Dendritic cell treated with granulocyte-macrophage colony-stimulating factor and Interleukin-4, amounts not matched to agents 40 ng/mL and 50 ng/mL, for 4 days (primary cell): ENCODE results near the gene ZNF711.
"Not testable (repeated sequence)": the region's sequence is repeated elsewhere in the genome, so short reads cannot be mapped to it uniquely, and the experiment has no call there.

Experiments used
- H3K27ac Mint-ChIP-seq: one replicate; pipeline ENCODE4 v1.8.0; 2022; ENCODE audit warnings: mild to moderate bottlenecking, mixed read lengths
- H3K27me3 Mint-ChIP-seq: one replicate; pipeline ENCODE4 v1.8.0; 2022; ENCODE audit warnings: mild to moderate bottlenecking, mixed read lengths
- H3K36me3 Mint-ChIP-seq: one replicate; pipeline ENCODE4 v1.8.0; 2022; ENCODE audit warnings: low read depth, mixed read lengths
- H3K4me1 Mint-ChIP-seq: one replicate; pipeline ENCODE4 v1.8.0; 2022; ENCODE audit warnings: low read depth, mixed read lengths
- H3K4me3 Mint-ChIP-seq: one replicate; pipeline ENCODE4 v1.8.0; 2022; ENCODE audit warnings: mild to moderate bottlenecking, moderate library complexity, mixed read lengths
- H3K9me3 Mint-ChIP-seq: one replicate; pipeline ENCODE4 v1.8.0; 2022; ENCODE audit warnings: mixed read lengths
- intact Hi-C: fragments of 100-400 bp; cut with micrococcal nuclease; formaldehyde crosslinking; loops from one replicate; pipeline ENCODE4 v1.15.0; 2022

ZNF711 gene

GRCh38 chrX:85311348-85311747 lies 67.6 kb downstream of the ZNF711 start:
- H3K27ac Mint-ChIP-seq, H3K27me3 Mint-ChIP-seq, H3K4me1 Mint-ChIP-seq, H3K9me3 Mint-ChIP-seq, intact Hi-C loops, H3K36me3 Mint-ChIP-seq, H3K4me3 Mint-ChIP-seq: not testable (repeated sequence)
